HFF-Myc (cell line): ENCODE measurements around the gene PXN.

Source experiments
- DNase-seq: peaks from one replicate; pipeline ENCODE4 v3.0.0-alpha.2; 2011; ENCODE audit warnings: low read depth; ENCODE audit errors: extremely low read depth
- H3K4me3 ChIP-seq: replicated peaks from 2 replicates; pipeline ENCODE4 v1.5.1; 2011; ENCODE audit warnings: low read depth, mild to moderate bottlenecking, control low read depth, low read length
- TF ChIP-seq, protein P1 (sequence below): IDR thresholded peaks from 2 replicates; pipeline ENCODE4 v1.5.1; 2012; ENCODE audit warnings: mild to moderate bottlenecking, low read depth, low read length, control low read depth; ENCODE audit errors: missing control alignments

PXN gene

DNA sequence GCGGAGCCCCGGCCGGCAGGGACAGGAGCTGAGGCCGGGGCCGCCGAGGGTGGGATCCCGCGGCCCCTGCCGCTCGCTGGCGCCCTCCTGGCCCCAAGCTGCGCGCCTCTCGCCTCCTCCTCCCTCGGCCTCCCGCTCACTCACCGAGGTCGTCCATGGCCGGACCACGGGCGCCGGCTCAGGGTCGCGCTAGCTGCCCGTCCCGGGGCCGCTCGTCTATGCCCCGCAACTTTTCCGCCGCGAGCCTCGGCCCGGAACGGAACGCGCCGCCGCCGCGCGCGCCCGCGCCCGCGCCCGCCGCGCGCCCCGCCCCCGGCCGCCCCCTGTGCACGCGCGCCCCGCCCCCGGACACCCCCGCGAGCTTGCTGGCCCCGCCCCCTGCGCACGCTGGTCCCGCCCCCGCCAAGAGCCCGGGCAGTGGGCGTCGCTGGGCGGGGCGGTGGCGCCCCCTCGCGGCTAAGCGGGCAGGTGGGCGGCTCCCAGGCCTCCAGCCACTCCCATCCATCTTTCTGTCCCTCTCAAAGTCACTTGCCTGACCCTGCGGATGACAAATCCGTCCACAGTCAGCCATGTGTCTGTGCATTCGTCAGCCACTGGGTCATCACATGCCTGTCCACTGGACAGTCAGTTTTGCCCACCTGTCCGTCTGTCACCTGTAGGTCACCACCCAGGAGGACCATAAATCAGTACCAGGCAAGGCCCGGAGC lies at the start of gene PXN:
Gene PXN, minus strand, starts transcription at position 258 of the 707 bp plus-strand sequence. Its CDS starts 101 bp downstream, at position 157.
- H3K4me3 ChIP-seq = peak within 1 kb of the TSS; percentile 70
- TF ChIP-seq, protein P1, sequence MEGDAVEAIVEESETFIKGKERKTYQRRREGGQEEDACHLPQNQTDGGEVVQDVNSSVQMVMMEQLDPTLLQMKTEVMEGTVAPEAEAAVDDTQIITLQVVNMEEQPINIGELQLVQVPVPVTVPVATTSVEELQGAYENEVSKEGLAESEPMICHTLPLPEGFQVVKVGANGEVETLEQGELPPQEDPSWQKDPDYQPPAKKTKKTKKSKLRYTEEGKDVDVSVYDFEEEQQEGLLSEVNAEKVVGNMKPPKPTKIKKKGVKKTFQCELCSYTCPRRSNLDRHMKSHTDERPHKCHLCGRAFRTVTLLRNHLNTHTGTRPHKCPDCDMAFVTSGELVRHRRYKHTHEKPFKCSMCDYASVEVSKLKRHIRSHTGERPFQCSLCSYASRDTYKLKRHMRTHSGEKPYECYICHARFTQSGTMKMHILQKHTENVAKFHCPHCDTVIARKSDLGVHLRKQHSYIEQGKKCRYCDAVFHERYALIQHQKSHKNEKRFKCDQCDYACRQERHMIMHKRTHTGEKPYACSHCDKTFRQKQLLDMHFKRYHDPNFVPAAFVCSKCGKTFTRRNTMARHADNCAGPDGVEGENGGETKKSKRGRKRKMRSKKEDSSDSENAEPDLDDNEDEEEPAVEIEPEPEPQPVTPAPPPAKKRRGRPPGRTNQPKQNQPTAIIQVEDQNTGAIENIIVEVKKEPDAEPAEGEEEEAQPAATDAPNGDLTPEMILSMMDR = peak; percentile 72
- DNase-seq = no peak

DNA sequence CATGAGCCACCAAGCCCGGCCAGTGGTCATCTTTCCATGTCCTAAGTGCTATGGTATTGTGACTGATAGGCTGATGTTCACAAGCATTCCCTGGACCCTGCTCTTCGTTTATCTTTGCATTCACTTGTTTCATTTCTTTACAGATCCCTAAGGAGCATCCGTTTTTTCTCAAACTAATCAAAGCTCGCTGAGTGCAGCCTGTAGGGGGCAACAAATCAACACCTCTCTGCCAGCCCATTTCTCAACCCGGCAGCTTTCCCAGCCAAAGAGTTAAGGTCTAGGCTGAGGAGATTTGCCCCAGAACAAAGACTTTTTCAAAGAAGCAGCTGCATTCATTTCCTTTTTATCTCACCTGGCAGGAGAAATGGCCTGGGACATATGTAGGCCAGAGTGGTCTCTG lies 48.7 kb upstream of the PXN start:
- H3K4me3 ChIP-seq = no peak overlapping the region
- no peak for DNase-seq
- TF ChIP-seq, protein P1 = peak; percentile 50

DNA sequence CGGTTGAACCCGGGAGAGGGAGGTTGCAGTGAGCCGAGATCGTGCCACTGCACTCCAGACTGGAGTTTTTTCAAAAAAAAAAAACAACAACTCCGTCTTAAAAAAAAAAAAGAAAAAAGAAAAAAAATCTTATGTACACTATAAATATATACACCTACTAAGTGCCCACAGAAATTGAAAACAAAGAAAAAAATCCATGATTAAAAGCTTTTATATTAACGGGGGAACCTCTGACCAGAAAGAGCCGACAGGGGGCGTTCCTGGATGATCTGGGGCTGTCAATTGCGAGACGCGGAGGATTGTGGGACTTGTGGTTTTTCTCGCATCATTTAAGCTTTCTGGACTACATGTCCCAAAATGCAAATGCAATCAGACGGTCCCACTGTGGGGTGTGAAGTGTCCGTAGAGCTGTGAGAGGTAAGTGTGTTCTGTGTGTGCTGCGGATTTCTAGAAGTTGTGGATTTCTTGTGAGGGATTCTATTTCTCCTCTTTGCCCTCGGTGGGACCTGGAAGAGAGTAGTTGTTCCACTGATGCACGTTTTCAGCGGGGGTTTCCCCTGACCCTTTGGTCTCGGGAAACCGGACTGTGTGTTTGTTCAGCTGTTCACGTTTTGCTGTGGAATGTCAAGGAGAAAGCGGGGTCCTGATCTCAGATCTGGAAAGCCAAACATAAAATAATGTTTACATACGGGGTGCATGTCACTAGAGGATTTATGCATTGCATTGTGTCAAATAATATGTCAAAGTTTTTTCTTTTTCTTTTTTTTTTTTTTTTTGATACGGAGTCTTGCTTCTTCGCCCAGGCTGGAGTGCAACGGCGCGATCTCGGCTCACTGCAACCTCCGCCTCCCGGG lies 36.7 kb upstream of the PXN start, which contains the start of gene SIRT4:
Gene SIRT4, plus strand, starts transcription at position 360 of the 854 bp plus-strand sequence. CDS start 1,241 bp downstream, outside the sequence.
- peak; percentile 89 for DNase-seq
- TF ChIP-seq, protein P1 = peak; percentile 88
- peak within 1 kb of the TSS; percentile 53 for H3K4me3 ChIP-seq

DNA sequence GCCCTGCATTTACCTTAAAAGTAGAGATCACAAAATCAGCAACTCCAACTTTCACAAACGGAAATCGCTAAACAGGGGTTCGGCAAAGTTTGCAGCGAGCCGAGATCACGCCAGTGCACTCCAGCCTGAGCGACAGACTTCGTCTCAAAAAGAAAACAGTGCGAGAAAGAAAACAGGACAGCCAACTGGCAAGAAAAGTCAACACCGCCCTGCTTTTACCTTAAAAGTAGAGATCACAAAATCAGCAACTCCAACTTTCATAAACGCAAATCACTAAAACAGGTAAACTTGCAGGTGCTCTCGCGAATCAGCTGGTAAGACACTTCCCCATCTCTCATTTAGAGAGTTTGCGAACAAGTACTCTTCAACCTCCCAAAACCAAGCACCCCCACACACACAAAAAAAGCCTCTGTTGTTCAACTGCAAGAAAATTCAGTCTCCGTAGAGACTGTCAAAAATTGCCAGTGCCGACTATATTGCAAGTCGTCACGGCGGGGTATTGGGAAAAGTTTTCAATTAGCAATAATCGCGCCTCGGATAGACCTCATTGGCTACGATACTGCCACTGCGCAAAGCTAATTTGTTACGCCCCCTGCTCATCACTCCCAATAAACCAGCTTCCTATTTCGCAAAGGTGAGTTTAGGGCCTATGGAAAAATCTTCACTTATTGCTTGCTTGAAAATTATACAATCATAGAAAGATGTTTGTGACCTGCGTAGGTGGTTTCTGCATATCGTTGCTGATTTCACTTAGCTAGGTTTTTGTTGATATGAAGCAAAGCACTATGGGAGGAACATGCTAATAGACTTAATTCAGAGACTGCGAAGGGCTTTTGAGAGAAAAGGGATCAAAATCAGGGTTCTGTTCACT lies 27.4 kb upstream of the PXN start, which contains the start of gene RNU4-1:
Gene RNU4-1, minus strand, starts transcription at position 577 of the 871 bp plus-strand sequence.
- TF ChIP-seq, protein P1 = no peak
- peak within 1 kb of the TSS; percentile 46 for H3K4me3 ChIP-seq
- peak; percentile 90 for DNase-seq

DNA sequence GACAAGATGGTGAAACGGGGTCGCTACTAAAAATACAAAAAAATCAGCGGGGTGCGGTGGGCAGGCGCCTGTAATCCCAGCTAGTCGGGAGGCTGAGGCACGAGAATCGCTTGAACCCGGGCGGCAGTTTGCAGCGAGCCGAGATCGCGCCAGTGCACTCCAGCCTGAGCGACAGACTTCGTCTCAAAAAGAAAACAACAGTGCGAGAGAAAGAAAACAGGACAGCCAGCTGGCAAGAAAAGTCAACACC lies 26.8 kb upstream of the PXN start:
- TF ChIP-seq, protein P1 = no peak
- H3K4me3 ChIP-seq = peak overlapping the region; percentile 46
- no peak for DNase-seq

DNA sequence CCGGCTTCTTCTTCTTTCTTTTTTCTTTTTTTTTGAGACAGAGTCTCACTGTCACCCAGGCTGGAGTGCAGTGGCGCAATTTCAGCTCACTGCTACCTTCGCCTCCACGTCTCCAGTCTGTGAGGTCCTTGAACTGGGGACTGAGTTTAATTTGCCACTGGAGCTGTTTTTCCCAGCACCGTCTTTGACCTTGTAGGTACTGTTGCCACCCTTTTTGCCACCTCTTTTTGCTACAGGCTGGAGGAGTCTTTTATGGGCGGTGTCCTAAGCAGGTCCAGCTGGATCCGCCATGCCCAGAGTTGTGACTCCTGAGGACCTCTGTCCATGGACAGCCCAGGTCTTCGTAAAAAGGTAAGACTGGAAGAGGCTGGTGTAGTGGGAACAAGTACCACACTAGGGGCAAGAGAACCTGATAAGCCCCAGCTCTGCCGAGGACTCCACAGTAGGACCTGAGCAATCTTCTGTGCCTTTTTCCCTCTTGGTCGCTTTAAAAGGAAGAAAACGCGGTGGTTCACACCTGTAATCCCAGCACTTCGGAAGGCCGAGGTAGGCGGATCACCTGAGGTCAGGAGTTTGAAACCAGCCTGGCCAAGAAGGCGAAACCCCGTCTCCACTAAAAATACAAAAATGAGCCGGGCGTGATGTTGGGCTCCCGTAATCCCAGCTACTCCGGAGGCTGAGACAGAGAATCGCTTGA lies 25.2 kb upstream of the PXN start:
- H3K4me3 ChIP-seq = peak overlapping the region; percentile 28
- no peak for DNase-seq
- TF ChIP-seq, protein P1 = no peak
